Measurements from ENCODE around the gene OR5M3.

OR5M3 gene

GRCh38 chr11:56491270-56491669 is 18.1 kb upstream of the OR5M3 start, which contains the start of gene OR5M8:
Gene OR5M8 (minus strand): TSS chr11:56491370. CDS start chr11:56491370, 0 bp downstream.
- Histone ChIP-seq H3K27ac (no peak within 1 kb of the TSS), H3K4me1 (no peaks in the 10 kb centered on the region), H3K27me3 (no peaks in the 10 kb centered on the region), H3K4me3 (no peak within 1 kb of the TSS), H3K36me3 (no peaks in the 10 kb centered on the region), H3K9me3 (no peaks in the 10 kb centered on the region)
- no peak for DNase-seq
- TF ChIP-seq, protein P1, sequence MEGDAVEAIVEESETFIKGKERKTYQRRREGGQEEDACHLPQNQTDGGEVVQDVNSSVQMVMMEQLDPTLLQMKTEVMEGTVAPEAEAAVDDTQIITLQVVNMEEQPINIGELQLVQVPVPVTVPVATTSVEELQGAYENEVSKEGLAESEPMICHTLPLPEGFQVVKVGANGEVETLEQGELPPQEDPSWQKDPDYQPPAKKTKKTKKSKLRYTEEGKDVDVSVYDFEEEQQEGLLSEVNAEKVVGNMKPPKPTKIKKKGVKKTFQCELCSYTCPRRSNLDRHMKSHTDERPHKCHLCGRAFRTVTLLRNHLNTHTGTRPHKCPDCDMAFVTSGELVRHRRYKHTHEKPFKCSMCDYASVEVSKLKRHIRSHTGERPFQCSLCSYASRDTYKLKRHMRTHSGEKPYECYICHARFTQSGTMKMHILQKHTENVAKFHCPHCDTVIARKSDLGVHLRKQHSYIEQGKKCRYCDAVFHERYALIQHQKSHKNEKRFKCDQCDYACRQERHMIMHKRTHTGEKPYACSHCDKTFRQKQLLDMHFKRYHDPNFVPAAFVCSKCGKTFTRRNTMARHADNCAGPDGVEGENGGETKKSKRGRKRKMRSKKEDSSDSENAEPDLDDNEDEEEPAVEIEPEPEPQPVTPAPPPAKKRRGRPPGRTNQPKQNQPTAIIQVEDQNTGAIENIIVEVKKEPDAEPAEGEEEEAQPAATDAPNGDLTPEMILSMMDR (IDR thresholded peaks at IDR 0.05), result no peak
- intact Hi-C loops (cut with DNase I; ENCODE audit: low total_unique reads), result no loop called here

DNA sequence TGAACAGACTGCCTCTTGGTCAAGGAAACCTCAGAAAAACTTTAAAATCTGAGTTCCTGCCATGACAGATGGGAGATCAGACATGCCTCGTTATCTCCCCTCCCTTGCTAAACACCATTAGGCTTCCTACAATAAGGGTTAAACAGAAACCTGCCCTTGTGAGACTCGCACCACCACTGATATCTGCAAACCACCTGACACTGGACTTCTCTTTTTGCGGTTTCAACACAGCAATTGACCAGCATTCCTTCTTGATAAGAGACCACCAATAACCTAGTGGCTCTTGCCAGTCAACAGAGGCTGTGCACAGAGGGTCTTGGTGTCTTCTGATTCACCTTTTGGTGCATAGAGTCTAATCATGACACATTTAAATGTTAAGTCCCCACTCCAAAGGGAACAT is 13.6 kb upstream of the OR5M3 start:
- DNase-seq, result no peak
- H3K4me1 ChIP-seq, result no peaks in the 10 kb centered on the region
- TF ChIP-seq, protein P1 (IDR thresholded peaks at IDR 0.05), result no peak
- H3K9me3 ChIP-seq, result no peaks in the 10 kb centered on the region
- no peak overlapping the region for H3K27ac ChIP-seq
- H3K36me3 ChIP-seq, result no peaks in the 10 kb centered on the region
- no peaks in the 10 kb centered on the region for H3K27me3 ChIP-seq
- no peak overlapping the region for H3K4me3 ChIP-seq
- intact Hi-C loops (cut with DNase I; ENCODE audit: low total_unique reads), result no loop called here

DNA sequence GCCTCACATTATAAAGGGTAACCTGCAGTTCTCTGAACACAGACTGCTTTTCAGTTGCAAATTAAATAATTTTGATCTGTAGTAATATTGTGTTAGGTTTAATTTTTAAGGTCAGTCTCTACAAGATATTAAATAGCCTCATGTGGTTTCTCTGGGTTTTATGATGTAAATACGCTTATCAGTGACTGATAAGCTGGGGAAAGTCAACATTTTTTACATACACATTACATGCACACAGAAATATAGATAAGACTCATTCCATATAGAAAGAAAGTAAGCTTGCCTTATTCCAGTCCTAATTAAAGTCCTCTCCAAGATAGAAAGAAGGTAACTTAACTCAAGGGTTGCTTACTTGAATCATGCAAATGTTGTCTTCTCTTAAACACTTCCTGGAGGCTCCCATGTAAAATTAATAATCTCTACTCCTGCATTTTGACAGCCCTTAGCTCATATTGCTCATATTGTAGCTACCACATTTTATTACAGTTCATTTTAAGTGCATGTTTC is 1.6 kb upstream of the OR5M3 start:
- H3K4me3 ChIP-seq, result no peak overlapping the region
- H3K27ac ChIP-seq, result no peak overlapping the region
- intact Hi-C loops (cut with DNase I; ENCODE audit: low total_unique reads), result no loop called here
- H3K4me1 ChIP-seq, result no peaks in the 10 kb centered on the region
- H3K9me3 ChIP-seq, result no peaks in the 10 kb centered on the region
- DNase-seq, result no peak
- no peaks in the 10 kb centered on the region for H3K27me3 ChIP-seq
- TF ChIP-seq, protein P1 (IDR thresholded peaks at IDR 0.05), result no peak
- no peaks in the 10 kb centered on the region for H3K36me3 ChIP-seq

- Histone ChIP-seq H3K9me3 (no peaks in the 10 kb centered on the region), H3K27me3 (no peaks in the 10 kb centered on the region), H3K4me1 (no peaks in the 10 kb centered on the region), H3K27ac (no peak overlapping the region), H3K4me3 (no peak overlapping the region), H3K36me3 (no peaks in the 10 kb centered on the region)
- TF ChIP-seq, protein P1 (IDR thresholded peaks at IDR 0.05), result no peak
- intact Hi-C loops (cut with DNase I; ENCODE audit: low total_unique reads), result no loop called here
- DNase-seq, result no peak
These were observed 16.1 kb downstream of the OR5M3 start for GRCh38 chr11:56457076-56457475.

DNA sequence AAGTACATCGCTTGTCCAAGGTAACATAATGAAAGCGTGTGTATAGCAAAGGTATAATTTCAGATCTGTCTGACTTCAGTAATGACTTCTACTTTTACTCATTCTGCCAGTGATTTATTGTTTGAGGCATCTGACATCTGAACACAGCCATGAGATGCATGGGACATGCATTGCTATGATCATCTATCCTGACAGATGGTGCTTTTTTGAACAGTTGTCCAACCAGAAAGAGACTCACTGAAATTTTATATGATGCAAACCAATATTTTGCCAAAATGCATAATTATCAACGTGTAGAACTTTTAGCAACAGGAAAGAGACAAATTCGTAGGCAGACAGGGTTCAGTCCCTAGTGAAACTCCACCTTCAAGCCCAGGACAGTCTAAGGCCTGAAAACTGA is 19.6 kb downstream of the OR5M3 start:
- H3K9me3 ChIP-seq, result no peaks in the 10 kb centered on the region
- no peak overlapping the region for H3K4me3 ChIP-seq
- DNase-seq, result no peak
- H3K4me1 ChIP-seq, result no peaks in the 10 kb centered on the region
- H3K27me3 ChIP-seq, result no peaks in the 10 kb centered on the region
- intact Hi-C loops (cut with DNase I; ENCODE audit: low total_unique reads), result no loop called here
- no peak overlapping the region for H3K27ac ChIP-seq
- no peaks in the 10 kb centered on the region for H3K36me3 ChIP-seq
- TF ChIP-seq, protein P1 (IDR thresholded peaks at IDR 0.05), result no peak
